NCI-H1694 (cell line): ENCODE measurements around the gene ADAM10.
A peak's percentile ranks its signal among the peaks of the same experiment; 100 is the strongest.

Experiments used
- DNase-seq: peaks from one replicate; lab custom pipeline; 2025; lab: John Stamatoyannopoulos, UW

Gene ADAM10

GRCh38 chr15:58576657-58577056 is 172.8 kb downstream of the ADAM10 start:
- no peak for DNase-seq

GRCh38 chr15:58575045-58575786 is 174.3 kb downstream of the ADAM10 start:
- no peak for DNase-seq

GRCh38 chr15:58574631-58575030 is 174.9 kb downstream of the ADAM10 start:
- no peak for DNase-seq

GRCh38 chr15:58573270-58573669 is 176.2 kb downstream of the ADAM10 start:
- DNase-seq: no peak

GRCh38 chr15:58572521-58572920 is 177.0 kb downstream of the ADAM10 start:
- DNase-seq: no peak

GRCh38 chr15:58571491-58571890 is 178.0 kb downstream of the ADAM10 start:
- DNase-seq: no peak

GRCh38 chr15:58569455-58569854 is 180.1 kb downstream of the ADAM10 start:
- DNase-seq: no peak

- DNase-seq: no peak
Measured at GRCh38 chr15:58568157-58568571, 181.3 kb downstream of the ADAM10 start.

GRCh38 chr15:58566029-58566428 is 183.5 kb downstream of the ADAM10 start:
- DNase-seq: no peak

- DNase-seq: no peak
Measured at GRCh38 chr15:58565619-58566018, 183.9 kb downstream of the ADAM10 start.

- DNase-seq: peak; percentile 20
Measured at GRCh38 chr15:58564981-58565380, 184.5 kb downstream of the ADAM10 start.

- peak; percentile 85 for DNase-seq
Measured at GRCh38 chr15:58562135-58562534, 187.4 kb downstream of the ADAM10 start.

- DNase-seq: no peak
Measured at GRCh38 chr15:58561321-58561720, 188.2 kb downstream of the ADAM10 start.

GRCh38 chr15:58559904-58560588 is 189.5 kb downstream of the ADAM10 start:
- no peak for DNase-seq

GRCh38 chr15:58558777-58559176 is 190.7 kb downstream of the ADAM10 start:
- DNase-seq: no peak

GRCh38 chr15:58556541-58556940 is 193.0 kb downstream of the ADAM10 start:
- no peak for DNase-seq

- no peak for DNase-seq
Measured at GRCh38 chr15:58556028-58556361, 193.5 kb downstream of the ADAM10 start.

GRCh38 chr15:58555162-58556027 is 194.1 kb downstream of the ADAM10 start:
- DNase-seq: no peak

GRCh38 chr15:58554758-58555157 is 194.7 kb downstream of the ADAM10 start:
- no peak for DNase-seq

GRCh38 chr15:58553365-58553918 is 196.1 kb downstream of the ADAM10 start:
- DNase-seq: no peak

GRCh38 chr15:58552505-58553364 is 196.8 kb downstream of the ADAM10 start:
- DNase-seq: no peak
